Measurements from ENCODE around the gene STAT5A. TPM values are rescaled to one million over a fixed set of nuclear protein-coding genes. Genes with fewer than 3 reads are reported as not detected.

STAT5A gene
- total RNA-seq, 1 experiment from 2014 or later: 2.4 TPM

DNA sequence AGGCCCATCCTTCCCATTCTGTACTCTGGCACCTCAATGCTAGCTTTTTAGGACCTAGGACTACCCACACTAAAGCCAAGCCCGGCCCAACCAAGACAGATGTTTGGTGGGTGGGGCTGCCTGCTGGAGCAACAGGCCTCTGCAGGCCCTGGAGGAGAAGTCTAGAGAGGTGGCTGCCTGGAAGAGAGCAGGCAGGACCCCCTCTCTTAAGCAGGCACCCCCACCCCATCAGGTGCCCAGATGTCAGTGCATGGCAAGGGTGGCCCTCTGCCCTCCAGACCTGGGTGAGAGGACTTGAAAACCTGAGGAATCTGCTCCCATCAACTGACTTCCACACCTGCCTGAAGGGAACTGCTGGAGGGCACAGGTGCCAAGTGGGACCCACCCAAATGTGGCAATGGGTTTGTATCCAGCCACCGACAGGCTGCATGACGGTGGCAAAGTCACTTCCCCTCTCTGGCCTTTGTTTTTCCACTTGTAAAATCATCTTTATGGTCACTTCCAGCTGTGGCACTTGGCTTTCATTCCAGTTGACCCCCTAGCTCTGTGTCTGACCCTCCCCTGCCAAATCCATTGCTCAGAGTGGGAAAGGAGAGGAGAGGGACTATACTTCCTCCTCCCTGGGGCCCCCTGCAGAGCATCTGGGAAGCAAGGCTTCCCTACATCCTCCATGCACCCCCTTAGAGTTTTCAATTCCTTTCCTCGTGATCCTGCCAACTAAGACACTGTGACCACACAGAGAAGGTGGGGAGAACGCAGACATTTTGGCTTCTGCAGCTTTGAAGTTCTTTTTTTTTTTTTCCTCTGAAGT lies 1.7 kb upstream of the STAT5A start:
- Histone ChIP-seq H3K27me3 (replicated peaks; ENCODE audit: control insufficient read depth, insufficient read depth, low read length) (no peaks in the 10 kb centered on the region), H3K4me1 (0 out of 2 replicates have a peak, but pooled peaks cover 7% of the 10 kb centered on the region), H3K4me3 (ENCODE audit: low read depth, low read length) (no peak overlapping the region), H3K36me3 (ENCODE audit: control insufficient read depth, insufficient read depth, low read length) (no peaks in the 10 kb centered on the region), H3K9me3 (no peaks in the 10 kb centered on the region)
- no TSS peak for BruUV-seq (replicated peaks)
- Mint-ChIP-seq H3K27ac (ENCODE audit: unreplicated experiment) (no peak overlapping the region), H3K9me3 (ENCODE audit: unreplicated experiment) (no peaks in the 10 kb centered on the region), H3K4me1 (ENCODE audit: low read depth, unreplicated experiment) (peaks cover 17% of the 10 kb centered on the region), H3K36me3 (ENCODE audit: insufficient read depth, unreplicated experiment) (no peaks in the 10 kb centered on the region), H3K4me3 (ENCODE audit: unreplicated experiment) (peak overlapping the region; percentile 56), H3K27me3 (ENCODE audit: insufficient read depth, unreplicated experiment) (no peaks in the 10 kb centered on the region)
- CTCF ChIA-PET: no interaction called here
- intact Hi-C loops (cut with micrococcal nuclease; ENCODE audit: unreplicated experiment): no loop called here
- peak in 1 of 2 experiments; percentile 25 for DNase-seq
- TF ChIP-seq, protein P1, sequence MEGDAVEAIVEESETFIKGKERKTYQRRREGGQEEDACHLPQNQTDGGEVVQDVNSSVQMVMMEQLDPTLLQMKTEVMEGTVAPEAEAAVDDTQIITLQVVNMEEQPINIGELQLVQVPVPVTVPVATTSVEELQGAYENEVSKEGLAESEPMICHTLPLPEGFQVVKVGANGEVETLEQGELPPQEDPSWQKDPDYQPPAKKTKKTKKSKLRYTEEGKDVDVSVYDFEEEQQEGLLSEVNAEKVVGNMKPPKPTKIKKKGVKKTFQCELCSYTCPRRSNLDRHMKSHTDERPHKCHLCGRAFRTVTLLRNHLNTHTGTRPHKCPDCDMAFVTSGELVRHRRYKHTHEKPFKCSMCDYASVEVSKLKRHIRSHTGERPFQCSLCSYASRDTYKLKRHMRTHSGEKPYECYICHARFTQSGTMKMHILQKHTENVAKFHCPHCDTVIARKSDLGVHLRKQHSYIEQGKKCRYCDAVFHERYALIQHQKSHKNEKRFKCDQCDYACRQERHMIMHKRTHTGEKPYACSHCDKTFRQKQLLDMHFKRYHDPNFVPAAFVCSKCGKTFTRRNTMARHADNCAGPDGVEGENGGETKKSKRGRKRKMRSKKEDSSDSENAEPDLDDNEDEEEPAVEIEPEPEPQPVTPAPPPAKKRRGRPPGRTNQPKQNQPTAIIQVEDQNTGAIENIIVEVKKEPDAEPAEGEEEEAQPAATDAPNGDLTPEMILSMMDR (IDR thresholded peaks at IDR 0.05; ENCODE audit: insufficient read depth in 1 of 2, low read depth in 1 of 2, low read length in 1 of 2, severe bottlenecking in 1 of 2, unreplicated experiment in 1 of 2): no peak
- POLR2A ChIA-PET: no interaction called here

DNA sequence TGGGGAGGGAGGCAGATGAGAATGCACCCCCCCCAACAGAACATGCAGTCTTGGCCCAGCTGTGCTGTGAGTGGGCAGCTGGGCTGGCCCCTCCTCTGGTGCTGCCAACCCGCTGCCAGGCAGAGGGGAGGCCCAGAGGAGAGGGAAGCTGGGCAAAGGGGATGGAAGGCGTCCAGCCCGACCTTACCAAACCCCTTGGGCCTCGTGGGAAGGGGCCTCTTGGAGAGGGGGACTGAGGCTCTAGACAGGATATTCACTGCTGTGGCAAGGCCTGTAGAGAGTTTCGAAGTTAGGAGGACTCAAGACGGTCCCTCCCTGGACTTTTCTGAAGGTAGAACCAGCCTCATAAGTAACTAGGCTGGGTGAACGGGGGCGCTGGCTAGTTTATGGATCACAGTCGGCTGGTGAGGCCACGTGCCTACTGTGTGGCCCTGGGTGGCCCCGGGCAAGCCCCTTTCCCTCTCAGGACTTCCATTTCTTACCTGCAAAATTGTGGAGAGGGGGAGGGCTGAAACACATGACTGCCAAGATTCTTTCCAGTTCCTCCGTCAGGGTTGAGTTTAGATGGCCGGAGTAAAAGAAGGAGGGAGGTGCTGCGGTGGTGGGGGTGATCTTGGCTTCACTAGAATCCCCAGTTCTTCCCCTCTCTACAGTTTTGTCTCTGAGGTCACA lies 857 bp upstream of the STAT5A start:
- H3K27me3 Mint-ChIP-seq (ENCODE audit: insufficient read depth, unreplicated experiment): no peaks in the 10 kb centered on the region
- H3K9me3 Mint-ChIP-seq (ENCODE audit: unreplicated experiment): no peaks in the 10 kb centered on the region
- no peaks in the 10 kb centered on the region for H3K27me3 ChIP-seq (replicated peaks; ENCODE audit: control insufficient read depth, insufficient read depth, low read length)
- peak overlapping the region; percentile 56 for H3K4me3 Mint-ChIP-seq (ENCODE audit: unreplicated experiment)
- H3K4me1 ChIP-seq: 0 out of 2 replicates have a peak, but pooled peaks cover 7% of the 10 kb centered on the region
- POLR2A ChIA-PET: interaction anchor here (0.6 kb wide), 1 partner anchor 560 kb away, joined by 3 read pairs; no protein-coding TSS in a partner anchor
- no peak overlapping the region for H3K27ac Mint-ChIP-seq (ENCODE audit: unreplicated experiment)
- intact Hi-C loops (cut with micrococcal nuclease; ENCODE audit: unreplicated experiment): no loop called here
- H3K36me3 ChIP-seq (ENCODE audit: control insufficient read depth, insufficient read depth, low read length): no peaks in the 10 kb centered on the region
- no peaks in the 10 kb centered on the region for H3K36me3 Mint-ChIP-seq (ENCODE audit: insufficient read depth, unreplicated experiment)
- BruUV-seq (replicated peaks): no TSS peak
- CTCF ChIA-PET: no interaction called here
- no peaks in the 10 kb centered on the region for H3K9me3 ChIP-seq
- H3K4me1 Mint-ChIP-seq (ENCODE audit: low read depth, unreplicated experiment): peaks cover 17% of the 10 kb centered on the region
- peak in 1 of 2 experiments; percentile 31 for DNase-seq
- peak overlapping the region; percentile 44 for H3K4me3 ChIP-seq (ENCODE audit: low read depth, low read length)
- TF ChIP-seq, protein P1 (IDR thresholded peaks at IDR 0.05; ENCODE audit: insufficient read depth in 1 of 2, low read depth in 1 of 2, low read length in 1 of 2, severe bottlenecking in 1 of 2, unreplicated experiment in 1 of 2): no peak

DNA sequence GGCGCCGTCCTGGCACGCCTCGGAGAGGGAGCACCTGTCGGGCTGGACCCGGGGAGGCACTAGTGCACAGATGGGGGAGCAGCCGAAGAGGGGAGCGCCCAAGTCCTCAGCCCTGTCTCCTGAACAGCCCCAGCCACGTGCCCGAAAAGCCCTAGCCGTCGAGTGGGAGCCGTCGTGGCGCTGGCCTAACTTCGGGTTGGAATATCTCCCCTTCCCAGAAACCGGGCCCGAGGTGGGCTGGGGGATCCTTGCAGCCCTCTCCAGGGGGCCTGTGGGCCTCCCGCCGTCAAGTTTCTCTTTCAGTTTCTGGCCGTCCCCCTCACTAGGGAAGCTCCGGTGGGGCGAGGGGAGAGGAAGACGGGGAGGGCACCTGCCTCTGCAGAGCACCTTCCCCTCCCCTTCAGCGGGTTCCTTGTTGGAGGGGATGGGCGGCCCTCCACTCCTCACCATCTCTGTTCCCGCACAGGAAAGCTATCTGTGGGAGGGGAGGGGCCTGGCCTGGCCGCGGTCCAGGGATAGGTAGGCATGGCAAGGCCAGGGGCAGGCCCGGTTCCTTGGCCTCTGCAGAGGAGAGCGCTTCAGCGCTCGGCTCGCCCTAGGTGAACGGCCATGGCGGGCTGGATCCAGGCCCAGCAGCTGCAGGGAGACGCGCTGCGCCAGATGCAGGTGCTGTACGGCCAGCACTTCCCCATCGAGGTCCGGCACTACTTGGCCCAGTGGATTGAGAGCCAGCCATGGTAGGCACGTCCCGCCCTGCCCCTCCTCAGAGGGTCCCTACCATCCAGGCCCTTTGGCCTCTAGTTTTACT lies 709 bp downstream of the STAT5A start:
- no TSS peak for BruUV-seq (replicated peaks)
- H3K36me3 ChIP-seq (ENCODE audit: control insufficient read depth, insufficient read depth, low read length): no peaks in the 10 kb centered on the region

More for the DNA sequence above, 709 bp downstream of the STAT5A start:
- Mint-ChIP-seq H3K9me3 (ENCODE audit: unreplicated experiment) (no peaks in the 10 kb centered on the region), H3K4me3 (ENCODE audit: unreplicated experiment) (peak overlapping the region; percentile 56), H3K27ac (ENCODE audit: unreplicated experiment) (no peak overlapping the region), H3K27me3 (ENCODE audit: insufficient read depth, unreplicated experiment) (no peaks in the 10 kb centered on the region), H3K4me1 (ENCODE audit: low read depth, unreplicated experiment) (peaks cover 11% of the 10 kb centered on the region), H3K36me3 (ENCODE audit: insufficient read depth, unreplicated experiment) (no peaks in the 10 kb centered on the region)
- ChIA-PET CTCF (interaction anchor here (0.7 to 0.8 kb wide), 2 partner anchors 10 to 29 kb away, joined by 3 to 4 read pairs; no protein-coding TSS in a partner anchor), POLR2A (no interaction called here)
- 0 out of 2 replicates have a peak, but pooled peaks cover 7% of the 10 kb centered on the region for H3K4me1 ChIP-seq
- DNase-seq: peak in 1 of 2 experiments; percentile 34
- intact Hi-C loops (cut with micrococcal nuclease; ENCODE audit: unreplicated experiment): no loop called here
- peak overlapping the region; percentile 44 for H3K4me3 ChIP-seq (ENCODE audit: low read depth, low read length)
- H3K9me3 ChIP-seq: no peaks in the 10 kb centered on the region
- no peaks in the 10 kb centered on the region for H3K27me3 ChIP-seq (replicated peaks; ENCODE audit: control insufficient read depth, insufficient read depth, low read length)
- TF ChIP-seq, protein P1 (IDR thresholded peaks at IDR 0.05; ENCODE audit: insufficient read depth in 1 of 2, low read depth in 1 of 2, low read length in 1 of 2, severe bottlenecking in 1 of 2, unreplicated experiment in 1 of 2): no peak

Measured in Caco-2 (cell line).